ENCODE data around the gene TRPM3.

The TRPM3 gene

GRCh38 chr9:71121275-71122021 lies at the start of gene TRPM3:
TRPM3 (minus strand) TSS chr9:71121621; CDS start chr9:71121354, 267 bp downstream.
- no peak for DNase-seq (ENCODE audit: low read depth in 2 of 2)

DNA sequence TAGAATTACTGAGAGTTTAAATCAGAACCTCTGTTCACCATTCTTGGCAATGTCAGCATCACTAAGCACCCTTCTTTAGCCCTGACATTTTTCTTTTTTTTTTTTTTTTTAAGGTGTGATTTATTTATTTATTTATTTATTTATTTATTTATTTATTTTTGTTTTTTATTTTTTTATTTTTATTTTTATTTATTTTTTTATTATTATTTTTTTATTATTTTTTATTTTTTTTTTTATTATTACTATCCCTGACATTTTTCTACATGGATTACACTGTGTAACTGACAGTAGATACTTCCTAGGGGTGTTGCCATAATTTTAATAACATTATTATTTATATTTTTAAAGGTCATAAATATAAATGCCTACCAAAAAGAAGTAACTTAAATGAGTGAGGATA lies 47.0 kb upstream of the TRPM3 start:
- no peak for DNase-seq (ENCODE audit: low read depth in 2 of 2)

GRCh38 chr9:71162126-71162525 lies 40.7 kb upstream of the TRPM3 start:
- no peak for DNase-seq (ENCODE audit: low read depth in 2 of 2)

DNA sequence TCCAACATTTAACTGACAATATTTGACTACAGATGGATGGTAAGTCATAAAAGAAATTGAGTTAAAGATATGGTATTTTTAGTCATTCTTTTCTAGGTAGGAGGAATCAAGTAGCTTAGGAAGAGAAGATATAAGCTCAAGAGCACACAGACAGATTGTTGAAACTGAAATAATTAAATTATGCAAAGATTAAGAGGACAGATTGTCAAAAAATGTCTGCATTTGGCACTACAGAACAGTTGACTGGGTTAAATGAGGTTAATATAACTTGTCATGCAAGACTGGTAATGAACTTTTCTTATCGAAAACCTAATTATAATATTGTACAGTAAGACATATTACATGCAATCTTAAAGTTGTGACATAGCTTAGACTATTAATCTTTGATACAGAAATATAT lies 36.3 kb upstream of the TRPM3 start:
- DNase-seq (ENCODE audit: low read depth in 2 of 2) = no peak

- DNase-seq (ENCODE audit: low read depth in 2 of 2) = no peak
These were observed 25.9 kb upstream of the TRPM3 start for GRCh38 chr9:71147368-71147767.

GRCh38 chr9:71146511-71146910 lies 25.1 kb upstream of the TRPM3 start:
- DNase-seq (ENCODE audit: low read depth in 2 of 2) = no peak

DNA sequence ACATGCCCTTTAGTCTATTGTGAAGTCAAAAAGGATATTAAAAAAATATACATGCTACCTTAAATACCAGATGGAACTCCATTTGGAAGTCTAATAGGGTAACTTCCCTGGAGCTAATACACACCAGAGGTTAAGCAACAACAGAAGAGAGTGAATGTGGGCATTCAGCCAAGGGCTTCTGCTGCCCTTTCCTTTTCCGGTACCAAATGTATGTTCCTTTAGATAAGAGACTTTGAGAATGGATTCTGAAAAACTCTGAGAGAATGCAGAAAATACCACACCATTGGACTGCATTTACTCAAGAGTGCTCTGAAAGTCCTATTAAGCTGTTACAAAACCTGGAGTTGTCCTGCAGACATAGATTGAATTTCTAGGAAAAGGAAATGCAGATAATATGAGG lies 23.8 kb upstream of the TRPM3 start:
- DNase-seq (ENCODE audit: low read depth in 2 of 2) = no peak

DNA sequence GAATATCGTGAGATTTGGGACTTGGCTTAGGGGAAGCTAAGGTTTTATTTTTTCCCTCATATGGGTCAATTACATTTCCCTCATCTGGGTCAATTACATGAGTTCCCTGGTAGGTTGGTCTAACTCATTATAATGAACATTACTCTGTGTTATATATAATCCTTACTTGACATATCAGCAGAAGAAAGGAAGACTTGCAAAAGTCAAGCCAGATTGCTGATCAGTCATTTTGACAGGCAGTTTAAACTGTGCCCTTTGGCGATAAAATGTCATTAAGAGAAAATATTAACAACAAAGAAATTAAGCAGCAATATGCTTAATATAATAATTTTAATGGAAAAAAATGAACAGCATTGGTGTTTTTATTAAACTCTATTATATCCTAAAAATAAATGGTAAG lies 23.1 kb upstream of the TRPM3 start:
- no peak for DNase-seq (ENCODE audit: low read depth in 2 of 2)

DNA sequence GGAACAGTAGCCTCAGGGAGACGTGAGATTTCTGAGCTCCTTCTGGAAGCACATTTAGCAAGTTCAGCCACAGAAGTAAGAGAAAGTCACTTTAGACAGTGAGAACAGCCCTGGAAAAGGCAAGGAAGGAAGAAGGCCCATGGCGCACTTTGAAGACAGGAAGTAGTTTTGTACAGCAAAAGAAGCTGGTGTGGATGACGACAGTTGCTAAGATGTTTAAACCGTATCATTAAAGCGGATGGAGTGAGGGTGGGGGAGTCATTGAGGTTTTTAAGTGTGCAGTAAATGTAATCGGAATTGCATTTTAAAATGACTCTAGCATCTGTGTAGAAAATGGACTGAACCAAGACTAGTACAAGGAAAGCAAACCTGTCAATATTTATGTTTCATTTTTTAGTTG lies 15.3 kb upstream of the TRPM3 start:
- DNase-seq (ENCODE audit: low read depth in 2 of 2) = no peak

- DNase-seq (ENCODE audit: low read depth in 2 of 2) = no peak
These were observed 9.7 kb upstream of the TRPM3 start for GRCh38 chr9:71131145-71131544.

GRCh38 chr9:71130521-71130920 lies 9.1 kb upstream of the TRPM3 start:
- no peak for DNase-seq (ENCODE audit: low read depth in 2 of 2)

DNA sequence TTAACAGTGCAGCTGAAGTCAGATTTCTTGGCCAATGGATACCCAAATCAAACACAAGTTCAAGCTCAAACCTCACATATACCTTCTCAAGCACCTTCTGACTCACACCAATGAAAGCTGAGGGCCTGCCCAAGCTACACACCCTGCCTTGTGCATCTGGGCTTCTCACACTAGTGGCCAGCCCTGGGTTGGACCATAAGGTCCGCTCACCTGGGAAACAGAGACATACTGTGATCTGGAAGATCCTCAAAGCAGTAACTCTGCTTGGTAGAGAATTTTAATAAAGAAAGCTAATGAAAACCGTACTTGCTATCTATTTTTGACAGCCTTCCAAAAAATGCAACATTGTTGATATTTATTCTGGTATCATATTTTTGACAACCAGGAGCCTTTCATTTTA lies 7.4 kb upstream of the TRPM3 start:
- no peak for DNase-seq (ENCODE audit: low read depth in 2 of 2)

DNA sequence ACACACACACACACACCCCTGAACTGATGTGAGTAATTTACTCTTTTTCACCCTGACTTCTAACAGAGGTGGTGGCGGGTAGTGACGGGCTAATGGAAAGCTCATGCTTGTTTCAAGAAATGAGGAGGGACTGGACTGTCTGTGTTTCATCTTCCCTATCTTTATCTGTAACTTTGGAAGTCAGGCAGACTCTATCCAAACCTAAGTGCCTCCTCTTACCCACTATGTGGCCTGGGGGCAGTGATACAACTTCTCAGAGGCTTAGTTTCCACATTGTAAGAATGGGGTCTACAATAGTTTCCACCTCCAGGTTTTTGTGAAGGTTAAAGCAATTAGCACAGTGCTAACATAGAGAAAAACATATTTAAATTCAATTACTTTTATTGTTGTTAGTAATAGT lies 5.9 kb upstream of the TRPM3 start:
- no peak for DNase-seq (ENCODE audit: low read depth in 2 of 2)

- no peak for DNase-seq (ENCODE audit: low read depth in 2 of 2)
These were observed 1.0 kb upstream of the TRPM3 start for GRCh38 chr9:71122421-71122820.

GRCh38 chr9:71122022-71122275 lies 528 bp upstream of the TRPM3 start:
- no peak for DNase-seq (ENCODE audit: low read depth in 2 of 2)

GRCh38 chr9:71120501-71121247 lies 747 bp downstream of the TRPM3 start:
- no peak for DNase-seq (ENCODE audit: low read depth in 2 of 2)

DNA sequence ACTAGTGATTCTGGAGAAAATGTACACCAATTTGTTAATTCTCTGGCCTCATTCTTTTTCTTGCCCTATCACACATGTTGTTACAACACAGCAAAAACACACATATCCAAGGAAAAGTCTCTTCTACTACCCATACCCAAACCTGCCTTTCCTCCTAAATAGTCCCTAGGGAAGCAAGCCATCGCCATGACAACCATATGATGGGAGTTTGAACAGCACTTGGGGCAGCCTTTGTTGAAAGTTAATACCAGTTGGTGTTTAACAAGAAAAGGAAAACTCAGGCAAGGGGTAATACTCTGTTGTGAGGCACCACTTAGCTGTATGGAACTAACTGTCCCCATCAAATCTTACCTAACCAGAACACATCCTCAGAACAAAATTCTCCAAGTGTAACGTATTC lies 1.7 kb downstream of the TRPM3 start:
- DNase-seq (ENCODE audit: low read depth in 2 of 2) = no peak

DNA sequence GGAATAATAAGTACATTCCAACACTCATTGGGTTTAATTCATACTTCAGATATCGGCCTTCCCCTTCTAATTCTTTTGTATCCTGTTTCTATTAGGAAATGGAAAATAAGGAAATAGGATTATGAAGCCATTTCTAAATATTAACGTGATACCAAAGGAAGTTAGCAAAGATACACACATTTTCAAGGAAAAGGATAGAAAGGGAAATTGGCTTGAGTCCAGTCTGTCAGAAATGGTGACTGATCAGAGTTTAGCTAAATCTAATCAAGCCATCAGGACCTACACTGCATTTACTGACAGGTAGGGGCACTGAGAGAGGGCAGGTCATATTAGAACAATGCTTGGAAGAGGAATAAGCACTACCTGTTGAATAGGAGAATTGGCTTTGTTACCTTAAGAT lies 3.1 kb downstream of the TRPM3 start:
- no peak for DNase-seq (ENCODE audit: low read depth in 2 of 2)

GRCh38 chr9:71115448-71115975 lies 5.9 kb downstream of the TRPM3 start:
- no peak for DNase-seq (ENCODE audit: low read depth in 2 of 2)

- no peak for DNase-seq (ENCODE audit: low read depth in 2 of 2)
These were observed 8.6 kb downstream of the TRPM3 start for GRCh38 chr9:71112866-71113265.

DNA sequence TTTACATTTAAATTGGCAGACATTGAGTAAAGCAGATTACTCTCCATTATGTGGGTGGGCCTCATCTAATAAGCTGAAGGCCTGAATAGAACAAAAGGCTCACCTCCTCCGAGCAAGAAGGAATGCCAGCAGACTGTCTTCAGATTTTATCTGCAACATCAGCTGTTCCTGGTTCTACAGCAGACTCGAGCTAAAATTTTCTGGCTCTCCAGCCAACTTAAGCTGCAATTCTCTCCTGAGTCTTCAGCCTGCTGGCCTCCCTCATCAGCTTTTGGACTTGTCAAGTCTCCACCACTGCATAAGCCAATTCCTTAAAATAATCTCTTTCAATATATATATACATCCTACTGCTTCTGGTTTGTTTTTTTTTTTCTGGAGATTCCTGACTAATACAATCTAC lies 12.5 kb downstream of the TRPM3 start:
- DNase-seq (ENCODE audit: low read depth in 2 of 2) = no peak

- no peak for DNase-seq (ENCODE audit: low read depth in 2 of 2)
These were observed 14.4 kb downstream of the TRPM3 start for GRCh38 chr9:71106992-71107391.

DNA sequence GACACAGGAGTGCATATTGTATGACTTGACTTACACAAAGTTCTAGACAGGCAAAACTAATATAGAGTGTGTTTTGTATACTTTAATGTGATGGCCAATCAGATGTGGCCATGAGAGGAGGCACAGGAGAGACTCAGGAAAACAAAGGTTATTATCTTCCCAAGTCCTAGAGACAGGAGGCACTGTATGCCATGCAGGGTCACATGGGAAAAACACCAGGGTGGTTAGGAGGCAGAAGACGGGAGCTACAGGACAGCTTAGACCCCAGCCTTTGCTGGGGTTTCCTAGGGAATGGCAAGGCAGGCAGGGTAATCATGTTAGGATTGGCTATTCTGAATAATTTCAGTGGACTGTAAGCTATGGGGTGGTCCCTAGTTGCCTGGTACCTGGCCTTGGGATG lies 16.2 kb downstream of the TRPM3 start:
- no peak for DNase-seq (ENCODE audit: low read depth in 2 of 2)

GRCh38 chr9:71098801-71099200 lies 22.6 kb downstream of the TRPM3 start:
- DNase-seq (ENCODE audit: low read depth in 2 of 2) = no peak
